WTC11 (cell line): ENCODE data around the gene GGN. TPM values are rescaled to one million over a fixed set of nuclear protein-coding genes. Genes with fewer than 3 reads are reported as not detected.
A peak's percentile ranks its signal among the peaks of the same experiment; 100 is the strongest.

Experiments
- ATAC-seq: fragments of 200-7000 bp; cut with Tn5 transposase; 2 replicates; pipeline ENCODE4 v1.10.0; 2021; ENCODE audit warnings: mild to moderate bottlenecking, moderate library complexity
- CTCF ChIA-PET: fragments of 300-600 bp; sonication (Branson Sonifier 250); formaldehyde crosslinking; loops from one replicate; lab custom pipeline; 2021; ENCODE audit warnings: antibody characterized with exemption; lab: Charles Lee
- POLR2A ChIA-PET: fragments of 350-600 bp; sonication (Branson Sonifier 250); formaldehyde crosslinking; loops from one replicate; lab custom pipeline; 2021; ENCODE audit warnings: antibody characterized with exemption; lab: Charles Lee
- DNase-seq: peaks from one replicate; pipeline ENCODE4 v3.0.0; 2021; ENCODE audit warnings: low spot score
- H3K27ac Mint-ChIP-seq: 2 replicates; pipeline ENCODE4 v1.8.0; 2021; ENCODE audit warnings: mixed read lengths
- H3K27me3 Mint-ChIP-seq: 2 replicates; pipeline ENCODE4 v1.8.0; 2021; ENCODE audit warnings: low read depth, mild to moderate bottlenecking, moderate library complexity, mixed read lengths
- H3K36me3 Mint-ChIP-seq: 2 replicates; pipeline ENCODE4 v1.8.0; 2021; ENCODE audit warnings: mixed read lengths
- H3K4me1 Mint-ChIP-seq: 2 replicates; pipeline ENCODE4 v1.8.0; 2022; ENCODE audit warnings: mixed read lengths
- H3K4me3 Mint-ChIP-seq: 2 replicates; pipeline ENCODE4 v1.8.0; 2021; ENCODE audit warnings: mild to moderate bottlenecking, moderate library complexity, mixed read lengths
- H3K9me3 Mint-ChIP-seq: 2 replicates; pipeline ENCODE4 v1.8.0; 2021; ENCODE audit warnings: mixed read lengths
- CREB1 ChIP-seq: sonication (generic); formaldehyde crosslinking; IDR thresholded peaks from 2 replicates; pipeline ENCODE4 v1.8.0; 2023; ENCODE audit warnings: mild to moderate bottlenecking, missing genetic modification reagents
- CREM ChIP-seq: sonication (generic); formaldehyde crosslinking; IDR thresholded peaks from 2 replicates; pipeline ENCODE4 v1.8.1; 2022; ENCODE audit warnings: mild to moderate bottlenecking, missing genetic modification reagents, moderate library complexity
- ETV6 ChIP-seq: sonication (generic); formaldehyde crosslinking; IDR thresholded peaks from 2 replicates; pipeline ENCODE4 v1.8.1; 2022; ENCODE audit warnings: mild to moderate bottlenecking, missing genetic modification reagents
- FOXK1 ChIP-seq: sonication (generic); formaldehyde crosslinking; IDR thresholded peaks from 2 replicates; pipeline ENCODE4 v1.8.0; 2022; ENCODE audit warnings: mild to moderate bottlenecking, moderate library complexity, missing genetic modification reagents
- GABPB1 ChIP-seq: sonication (generic); formaldehyde crosslinking; IDR thresholded peaks from 2 replicates; pipeline ENCODE4 v1.8.1; 2023; ENCODE audit warnings: mild to moderate bottlenecking, missing genetic modification reagents
- JAZF1 ChIP-seq: fragments of 250-450 bp; sonication (Bioruptor Pico); IDR thresholded peaks from 2 replicates; pipeline ENCODE4 v1.9.0; 2021; ENCODE audit warnings: moderate library complexity, mild to moderate bottlenecking, inconsistent platforms
- JUN ChIP-seq: sonication (generic); formaldehyde crosslinking; IDR thresholded peaks from 2 replicates; pipeline ENCODE4 v1.8.0; 2023; ENCODE audit warnings: mild to moderate bottlenecking, missing genetic modification reagents
- NFATC4 ChIP-seq: fragments of 250-450 bp; sonication (Bioruptor Pico); IDR thresholded peaks from 2 replicates; pipeline ENCODE4 v1.9.0; 2021; ENCODE audit warnings: mild to moderate bottlenecking
- NFE2L1 ChIP-seq: sonication (generic); formaldehyde crosslinking; IDR thresholded peaks from 2 replicates; pipeline ENCODE4 v1.8.1; 2023; ENCODE audit warnings: missing genetic modification reagents
- NR1H2 ChIP-seq: sonication (generic); formaldehyde crosslinking; IDR thresholded peaks from 2 replicates; pipeline ENCODE4 v1.9.0; 2021; ENCODE audit warnings: mild to moderate bottlenecking, moderate library complexity, missing genetic modification reagents
- OVOL2 ChIP-seq: fragments of 250-450 bp; sonication (Bioruptor Pico); IDR thresholded peaks from 2 replicates; pipeline ENCODE4 v1.9.0; 2021; ENCODE audit warnings: mild to moderate bottlenecking, borderline replicate concordance
- RELA ChIP-seq: sonication (generic); formaldehyde crosslinking; IDR thresholded peaks from 2 replicates; pipeline ENCODE4 v1.8.1; 2022; ENCODE audit warnings: missing genetic modification reagents, mild to moderate bottlenecking, borderline replicate concordance
- SMAD3 ChIP-seq: sonication (generic); formaldehyde crosslinking; IDR thresholded peaks from 2 replicates; pipeline ENCODE4 v1.8.0; 2022; ENCODE audit warnings: missing genetic modification reagents, mild to moderate bottlenecking, borderline replicate concordance
- SOX15 ChIP-seq: fragments of 250-450 bp; sonication (Bioruptor Pico); IDR thresholded peaks from 2 replicates; pipeline ENCODE4 v1.9.0; 2021; ENCODE audit warnings: mild to moderate bottlenecking
- TCF7 ChIP-seq: sonication (generic); formaldehyde crosslinking; IDR thresholded peaks from 2 replicates; pipeline ENCODE4 v1.8.0; 2022; ENCODE audit warnings: mild to moderate bottlenecking, low read depth, missing genetic modification reagents, moderate library complexity
- TEAD1 ChIP-seq: sonication (generic); formaldehyde crosslinking; IDR thresholded peaks from 2 replicates; pipeline ENCODE4 v1.8.0; 2022; ENCODE audit warnings: mild to moderate bottlenecking, missing genetic modification reagents
- TP53 ChIP-seq: sonication (generic); formaldehyde crosslinking; IDR thresholded peaks from 2 replicates; pipeline ENCODE4 v1.8.1; 2023; ENCODE audit warnings: mild to moderate bottlenecking, missing genetic modification reagents
- ZNF219 ChIP-seq: sonication (generic); formaldehyde crosslinking; IDR thresholded peaks from 2 replicates; pipeline ENCODE4 v1.8.0; 2023; ENCODE audit warnings: missing genetic modification reagents, mild to moderate bottlenecking, borderline replicate concordance
- ZNF396 ChIP-seq: fragments of 250-450 bp; sonication (Bioruptor Pico); IDR thresholded peaks from 2 replicates; pipeline ENCODE4 v1.8.0; 2021; ENCODE audit warnings: mild to moderate bottlenecking, moderate library complexity, borderline replicate concordance
- ZNF671 ChIP-seq: fragments of 250-450 bp; sonication (Bioruptor Pico); IDR thresholded peaks from 2 replicates; pipeline ENCODE4 v1.8.0; 2021; ENCODE audit warnings: mild to moderate bottlenecking
- total RNA-seq: library from RNA; stranded (reverse); gene quantifications from 3 replicates; pipeline ENCODE4 v1.2.3, GENCODE V29; 2021
- TF ChIP-seq, protein P1 (sequence below): sonication (generic); formaldehyde crosslinking; IDR thresholded peaks from 2 replicates; pipeline ENCODE4 v1.8.1; 2023; ENCODE audit warnings: mild to moderate bottlenecking, missing genetic modification reagents
- TF ChIP-seq, protein P2 (sequence below): sonication (generic); formaldehyde crosslinking; IDR thresholded peaks from 2 replicates; pipeline ENCODE4 v1.8.1; 2023; ENCODE audit warnings: mild to moderate bottlenecking, missing genetic modification reagents, moderate library complexity
- TF ChIP-seq, protein P3 (sequence below): sonication (generic); formaldehyde crosslinking; IDR thresholded peaks from 2 replicates; pipeline ENCODE4 v1.8.0; 2023; ENCODE audit warnings: mild to moderate bottlenecking, missing genetic modification reagents
- TF ChIP-seq, protein P4 (sequence below): sonication (generic); formaldehyde crosslinking; IDR thresholded peaks from 2 replicates; pipeline ENCODE4 v1.8.1; 2022; ENCODE audit warnings: mild to moderate bottlenecking, moderate library complexity, missing genetic modification reagents
- TF ChIP-seq, protein P5 (sequence below): sonication (generic); formaldehyde crosslinking; IDR thresholded peaks from 2 replicates; pipeline ENCODE4 v1.8.1; 2022; ENCODE audit warnings: mild to moderate bottlenecking, missing genetic modification reagents, moderate library complexity, borderline replicate concordance
- TF ChIP-seq, protein P6 (sequence below): sonication (generic); formaldehyde crosslinking; IDR thresholded peaks from 2 replicates; pipeline ENCODE4 v1.8.1; 2022; ENCODE audit warnings: missing genetic modification reagents, borderline replicate concordance

Gene GGN
- total RNA-seq, 1 experiment from 2014 or later: 2.4 TPM

DNA sequence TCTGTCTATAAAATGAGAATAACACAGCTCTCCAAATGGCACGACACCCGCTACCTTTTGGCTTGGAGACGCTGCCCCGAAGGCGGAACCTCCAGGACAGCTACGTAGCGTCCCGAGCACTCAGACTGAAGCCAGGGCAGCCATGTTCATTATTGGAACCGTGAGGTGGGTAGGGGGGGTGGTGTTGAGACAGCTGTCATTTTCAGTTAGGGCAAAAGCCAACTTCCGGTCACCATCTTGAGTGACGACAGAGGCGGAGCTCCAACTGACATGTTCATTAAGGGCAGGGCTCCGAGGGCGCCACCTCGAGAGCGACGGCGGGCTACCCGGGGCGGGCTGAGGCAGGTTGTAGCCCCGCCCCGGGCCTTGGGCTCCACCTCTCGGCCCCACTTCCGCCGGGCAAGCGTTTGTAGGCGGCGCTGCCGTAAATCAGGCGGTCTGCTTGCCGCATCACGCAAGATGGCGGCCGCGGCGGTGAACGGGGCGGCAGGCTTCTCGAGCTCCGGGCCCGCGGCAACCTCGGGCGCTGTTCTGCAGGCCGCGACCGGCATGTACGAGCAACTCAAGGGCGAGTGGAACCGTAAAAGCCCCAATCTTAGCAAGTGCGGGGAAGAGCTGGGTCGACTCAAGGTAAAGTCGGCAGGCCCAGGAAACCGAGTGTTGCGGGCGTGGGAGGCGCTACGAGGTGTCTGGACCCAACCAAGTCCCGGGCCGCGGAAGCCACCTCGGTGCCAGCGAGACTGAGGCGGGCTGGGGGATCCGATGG, 13.3 kb downstream of the GGN start, which contains the start of gene PSMD8 (continued):
- TF ChIP-seq CREM (CRISPR knock-in tag) (peak; percentile 89; the same call in 1 of the 2 replicates), SMAD3 (CRISPR knock-in tag) (0 out of 2 replicates have a peak, but pooled peaks have one; percentile 63), ZNF396 (no peak), TP53 (CRISPR knock-in tag) (no peak), TEAD1 (CRISPR knock-in tag) (no peak; the same call in 1 of the 2 replicates), OVOL2 (no peak), NFATC4 (CRISPR knock-in tag) (no peak), SOX15 (CRISPR knock-in tag) (no peak), NFE2L1 (peak; percentile 86), JAZF1 (CRISPR knock-in tag) (no peak)
- TF ChIP-seq, protein P1, sequence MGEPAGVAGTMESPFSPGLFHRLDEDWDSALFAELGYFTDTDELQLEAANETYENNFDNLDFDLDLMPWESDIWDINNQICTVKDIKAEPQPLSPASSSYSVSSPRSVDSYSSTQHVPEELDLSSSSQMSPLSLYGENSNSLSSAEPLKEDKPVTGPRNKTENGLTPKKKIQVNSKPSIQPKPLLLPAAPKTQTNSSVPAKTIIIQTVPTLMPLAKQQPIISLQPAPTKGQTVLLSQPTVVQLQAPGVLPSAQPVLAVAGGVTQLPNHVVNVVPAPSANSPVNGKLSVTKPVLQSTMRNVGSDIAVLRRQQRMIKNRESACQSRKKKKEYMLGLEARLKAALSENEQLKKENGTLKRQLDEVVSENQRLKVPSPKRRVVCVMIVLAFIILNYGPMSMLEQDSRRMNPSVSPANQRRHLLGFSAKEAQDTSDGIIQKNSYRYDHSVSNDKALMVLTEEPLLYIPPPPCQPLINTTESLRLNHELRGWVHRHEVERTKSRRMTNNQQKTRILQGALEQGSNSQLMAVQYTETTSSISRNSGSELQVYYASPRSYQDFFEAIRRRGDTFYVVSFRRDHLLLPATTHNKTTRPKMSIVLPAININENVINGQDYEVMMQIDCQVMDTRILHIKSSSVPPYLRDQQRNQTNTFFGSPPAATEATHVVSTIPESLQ: no peak
- TF ChIP-seq, protein P2, sequence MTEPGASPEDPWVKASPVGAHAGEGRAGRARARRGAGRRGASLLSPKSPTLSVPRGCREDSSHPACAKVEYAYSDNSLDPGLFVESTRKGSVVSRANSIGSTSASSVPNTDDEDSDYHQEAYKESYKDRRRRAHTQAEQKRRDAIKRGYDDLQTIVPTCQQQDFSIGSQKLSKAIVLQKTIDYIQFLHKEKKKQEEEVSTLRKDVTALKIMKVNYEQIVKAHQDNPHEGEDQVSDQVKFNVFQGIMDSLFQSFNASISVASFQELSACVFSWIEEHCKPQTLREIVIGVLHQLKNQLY (CRISPR knock-in tag): no peak
- TF ChIP-seq, protein P3, sequence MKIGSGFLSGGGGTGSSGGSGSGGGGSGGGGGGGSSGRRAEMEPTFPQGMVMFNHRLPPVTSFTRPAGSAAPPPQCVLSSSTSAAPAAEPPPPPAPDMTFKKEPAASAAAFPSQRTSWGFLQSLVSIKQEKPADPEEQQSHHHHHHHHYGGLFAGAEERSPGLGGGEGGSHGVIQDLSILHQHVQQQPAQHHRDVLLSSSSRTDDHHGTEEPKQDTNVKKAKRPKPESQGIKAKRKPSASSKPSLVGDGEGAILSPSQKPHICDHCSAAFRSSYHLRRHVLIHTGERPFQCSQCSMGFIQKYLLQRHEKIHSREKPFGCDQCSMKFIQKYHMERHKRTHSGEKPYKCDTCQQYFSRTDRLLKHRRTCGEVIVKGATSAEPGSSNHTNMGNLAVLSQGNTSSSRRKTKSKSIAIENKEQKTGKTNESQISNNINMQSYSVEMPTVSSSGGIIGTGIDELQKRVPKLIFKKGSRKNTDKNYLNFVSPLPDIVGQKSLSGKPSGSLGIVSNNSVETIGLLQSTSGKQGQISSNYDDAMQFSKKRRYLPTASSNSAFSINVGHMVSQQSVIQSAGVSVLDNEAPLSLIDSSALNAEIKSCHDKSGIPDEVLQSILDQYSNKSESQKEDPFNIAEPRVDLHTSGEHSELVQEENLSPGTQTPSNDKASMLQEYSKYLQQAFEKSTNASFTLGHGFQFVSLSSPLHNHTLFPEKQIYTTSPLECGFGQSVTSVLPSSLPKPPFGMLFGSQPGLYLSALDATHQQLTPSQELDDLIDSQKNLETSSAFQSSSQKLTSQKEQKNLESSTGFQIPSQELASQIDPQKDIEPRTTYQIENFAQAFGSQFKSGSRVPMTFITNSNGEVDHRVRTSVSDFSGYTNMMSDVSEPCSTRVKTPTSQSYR (CRISPR knock-in tag): no peak
- TF ChIP-seq, protein P4, sequence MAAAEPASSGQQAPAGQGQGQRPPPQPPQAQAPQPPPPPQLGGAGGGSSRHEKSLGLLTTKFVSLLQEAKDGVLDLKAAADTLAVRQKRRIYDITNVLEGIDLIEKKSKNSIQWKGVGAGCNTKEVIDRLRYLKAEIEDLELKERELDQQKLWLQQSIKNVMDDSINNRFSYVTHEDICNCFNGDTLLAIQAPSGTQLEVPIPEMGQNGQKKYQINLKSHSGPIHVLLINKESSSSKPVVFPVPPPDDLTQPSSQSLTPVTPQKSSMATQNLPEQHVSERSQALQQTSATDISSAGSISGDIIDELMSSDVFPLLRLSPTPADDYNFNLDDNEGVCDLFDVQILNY (CRISPR knock-in tag): peak; percentile 85; the same call in 1 of the 2 replicates
- TF ChIP-seq, protein P5, sequence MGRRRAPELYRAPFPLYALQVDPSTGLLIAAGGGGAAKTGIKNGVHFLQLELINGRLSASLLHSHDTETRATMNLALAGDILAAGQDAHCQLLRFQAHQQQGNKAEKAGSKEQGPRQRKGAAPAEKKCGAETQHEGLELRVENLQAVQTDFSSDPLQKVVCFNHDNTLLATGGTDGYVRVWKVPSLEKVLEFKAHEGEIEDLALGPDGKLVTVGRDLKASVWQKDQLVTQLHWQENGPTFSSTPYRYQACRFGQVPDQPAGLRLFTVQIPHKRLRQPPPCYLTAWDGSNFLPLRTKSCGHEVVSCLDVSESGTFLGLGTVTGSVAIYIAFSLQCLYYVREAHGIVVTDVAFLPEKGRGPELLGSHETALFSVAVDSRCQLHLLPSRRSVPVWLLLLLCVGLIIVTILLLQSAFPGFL (CRISPR knock-in tag): no peak
- TF ChIP-seq, protein P6, sequence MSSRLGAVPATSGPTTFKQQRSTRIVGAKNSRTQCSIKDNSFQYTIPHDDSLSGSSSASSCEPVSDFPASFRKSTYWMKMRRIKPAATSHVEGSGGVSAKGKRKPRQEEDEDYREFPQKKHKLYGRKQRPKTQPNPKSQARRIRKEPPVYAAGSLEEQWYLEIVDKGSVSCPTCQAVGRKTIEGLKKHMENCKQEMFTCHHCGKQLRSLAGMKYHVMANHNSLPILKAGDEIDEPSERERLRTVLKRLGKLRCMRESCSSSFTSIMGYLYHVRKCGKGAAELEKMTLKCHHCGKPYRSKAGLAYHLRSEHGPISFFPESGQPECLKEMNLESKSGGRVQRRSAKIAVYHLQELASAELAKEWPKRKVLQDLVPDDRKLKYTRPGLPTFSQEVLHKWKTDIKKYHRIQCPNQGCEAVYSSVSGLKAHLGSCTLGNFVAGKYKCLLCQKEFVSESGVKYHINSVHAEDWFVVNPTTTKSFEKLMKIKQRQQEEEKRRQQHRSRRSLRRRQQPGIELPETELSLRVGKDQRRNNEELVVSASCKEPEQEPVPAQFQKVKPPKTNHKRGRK (CRISPR knock-in tag): no peak

DNA sequence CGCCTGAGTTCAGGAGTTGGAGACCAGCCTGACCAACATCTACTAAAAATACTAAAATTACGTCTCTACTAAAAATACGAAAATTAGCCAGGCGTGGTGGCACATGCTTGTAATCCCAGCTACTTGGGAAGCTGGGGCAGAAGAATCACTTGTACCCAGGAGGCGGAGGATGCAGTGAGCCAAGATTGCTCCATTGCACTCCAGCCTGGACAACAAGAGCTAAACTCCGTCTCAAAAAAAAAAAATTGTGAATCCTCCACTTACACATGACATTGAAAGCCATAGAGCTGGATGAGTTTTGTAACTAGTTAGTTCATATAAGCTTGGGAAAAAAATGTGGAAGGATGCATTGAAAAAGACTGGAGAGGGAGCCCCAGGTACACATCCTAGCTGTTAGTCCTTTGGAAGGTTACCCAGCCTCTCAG, 13.9 kb downstream of the GGN start:
- Mint-ChIP-seq H3K27me3 (peaks cover 27% of the 10 kb centered on the region), H3K9me3 (no peaks in the 10 kb centered on the region), H3K27ac (peak overlapping the region; percentile 75), H3K4me1 (peaks cover 14% of the 10 kb centered on the region), H3K4me3 (peak overlapping the region; percentile 100), H3K36me3 (peaks cover 5% of the 10 kb centered on the region; the same call in 1 of the 2 replicates)
- ATAC-seq: no peak
- ChIA-PET CTCF (interaction anchor here (0.6 to 4.8 kb wide), 27 partner anchors 8 to 384 kb away, joined by 3 to 94 read pairs (median 5); partner anchors contain the start of genes C19orf33, CATSPERG, FAM98C and GGN), POLR2A (interaction anchor here (0.6 to 2.5 kb wide), 15 partner anchors 11 to 467 kb away, joined by 3 to 27 read pairs (median 4); partner anchors contain the start of genes C19orf33, FAM98C, GGN and KCNK6)
- no peak for DNase-seq
- TF ChIP-seq TCF7 (CRISPR knock-in tag): no peak
- no peak for TF ChIP-seq FOXK1 (CRISPR knock-in tag)
- TF ChIP-seq NR1H2 (CRISPR knock-in tag): no peak
- no peak for TF ChIP-seq RELA (CRISPR knock-in tag)
- no peak for TF ChIP-seq JUN (CRISPR knock-in tag)
- TF ChIP-seq ZNF219 (CRISPR knock-in tag): no peak
- TF ChIP-seq, protein P1: no peak
- TF ChIP-seq NFATC4 (CRISPR knock-in tag): no peak
- TF ChIP-seq ZNF671 (CRISPR knock-in tag): no peak
- TF ChIP-seq ETV6 (CRISPR knock-in tag): no peak
- TF ChIP-seq CREB1 (CRISPR knock-in tag): no peak
- TF ChIP-seq GABPB1 (CRISPR knock-in tag): no peak
